SK-N-SH (cell line): ENCODE results near the gene GRM7. TPM values are rescaled to one million over a fixed set of nuclear protein-coding genes. Genes with fewer than 3 reads are reported as not detected.

Experiments used
- CTCF ChIA-PET: fragments of 300-600, 350-600 bp; formaldehyde crosslinking; extraction: SDS; loops from one replicate; lab custom pipeline; 2021; lab: Yijun Ruan, JAX
- POLR2A ChIA-PET: fragments of 350-600 bp; sonication (Branson Sonifier 250); formaldehyde crosslinking; extraction: SDS; loops from one replicate; lab custom pipeline; 2020; ENCODE audit warnings: antibody characterized with exemption, inconsistent platforms; lab: Yijun Ruan, JAX
- DNase-seq: peaks from one replicate; pipeline ENCODE4 v3.0.0; 2012
- H2AFZ ChIP-seq: fragments of 200-600 bp; sonication (generic); 2 replicates; pipeline ENCODE4 v1.8.1; 2016; ENCODE audit warnings: antibody characterized with exemption, mild to moderate bottlenecking, low read depth
- H3F3A ChIP-seq: fragments of 200-600 bp; sonication (generic); replicated peaks from 2 replicates; pipeline ENCODE3; 2016; ENCODE audit warnings: antibody characterized with exemption, mild to moderate bottlenecking; ENCODE audit not compliant: insufficient read depth
- H3K27ac ChIP-seq, 2 experiments: fragments of 200-500 bp in 1 of 2; fragments of 200-600 bp in 1 of 2; sonication (Bioruptor generic) in 1 of 2; sonication (generic), shearing (Covaris generic) in 1 of 2; 2 replicates each; pipeline versions ENCODE4 v1.5.1 to v1.6.1; 2014 to 2016; ENCODE audit warnings: low read depth in 2 of 2, inconsistent platforms in 1 of 2, low read length in 1 of 2, mild to moderate bottlenecking in 1 of 2, mixed read lengths in 1 of 2
- H3K27me3 ChIP-seq: fragments of 200-600 bp; sonication (generic), shearing (Covaris generic); 2 replicates; pipeline ENCODE4 v1.6.1; 2016; ENCODE audit warnings: mixed run types; ENCODE audit not compliant: insufficient read depth
- H3K36me3 ChIP-seq, 2 experiments: fragments of 200-500 bp in 1 of 2; fragments of 200-600 bp in 1 of 2; sonication (Bioruptor generic) in 1 of 2; sonication (generic) in 1 of 2; replicated peaks in 1 of 2; 2 replicates each; pipeline versions ENCODE3 to v1.5.1; 2014 to 2016; ENCODE audit warnings: low read length in 1 of 2, mild to moderate bottlenecking in 1 of 2; ENCODE audit not compliant: insufficient read depth in 2 of 2, control insufficient read depth in 1 of 2
- H3K4me1 ChIP-seq, 2 experiments: fragments of 200-500 bp in 1 of 2; fragments of 200-600 bp in 1 of 2; sonication (Bioruptor generic) in 1 of 2; sonication (generic), shearing (Covaris generic) in 1 of 2; 2 replicates each; pipeline versions ENCODE4 v1.5.1 to v1.6.1; 2014 to 2016; ENCODE audit warnings: low read depth in 1 of 2, low read length in 1 of 2, mixed run types in 1 of 2; ENCODE audit not compliant: insufficient read depth in 2 of 2, control insufficient read depth in 1 of 2
- H3K4me2 ChIP-seq: fragments of 200-600 bp; sonication (generic), shearing (Covaris generic); 2 replicates; pipeline ENCODE4 v1.6.1; 2017; ENCODE audit warnings: mixed run types
- H3K4me3 ChIP-seq, 2 experiments: fragments of 200-500 bp in 1 of 2; fragments of 200-600 bp in 1 of 2; sonication (Bioruptor generic) in 1 of 2; sonication (generic), shearing (Covaris generic) in 1 of 2; 2 replicates each; pipeline versions ENCODE4 v1.5.1 to v1.8.1; 2014 to 2016; ENCODE audit warnings: low read depth in 2 of 2, inconsistent platforms in 1 of 2, low read length in 1 of 2, mild to moderate bottlenecking in 1 of 2, mixed read lengths in 1 of 2, moderate library complexity in 1 of 2
- H3K79me2 ChIP-seq: fragments of 200-600 bp; sonication (generic); 2 replicates; pipeline ENCODE4 v1.8.1; 2017; ENCODE audit warnings: mild to moderate bottlenecking; ENCODE audit not compliant: insufficient read depth
- H3K9ac ChIP-seq: fragments of 200-600 bp; sonication (generic); 2 replicates; pipeline ENCODE4 v1.6.1; 2017; ENCODE audit warnings: mixed run types
- H3K9me2 ChIP-seq: fragments of 200-600 bp; sonication (generic); 2 replicates; pipeline ENCODE4 v1.6.1; 2017; ENCODE audit warnings: mixed run types
- H3K9me3 ChIP-seq: fragments of 200-600 bp; sonication (generic); 2 replicates; pipeline ENCODE4 v1.6.1; 2017; ENCODE audit warnings: mixed run types, mild to moderate bottlenecking, moderate library complexity
- H4K20me1 ChIP-seq: fragments of 200-600 bp; sonication (generic); 2 replicates; pipeline ENCODE4 v1.6.1; 2017; ENCODE audit warnings: mild to moderate bottlenecking, mixed run types; ENCODE audit not compliant: insufficient read depth
- CHD2 ChIP-seq: fragments of 150-350 bp; IDR thresholded peaks from 2 replicates; pipeline ENCODE4 v1.6.1; 2018; ENCODE audit warnings: low read length; ENCODE audit not compliant: partially characterized antibody
- ELF1 ChIP-seq: IDR thresholded peaks from 2 replicates; pipeline ENCODE4 v1.4.0; 2012
- EP300 ChIP-seq, 2 experiments: IDR thresholded peaks; 2 replicates each; pipeline versions ENCODE4 v1.4.0 to v1.6.1; 2012; ENCODE audit warnings: borderline replicate concordance in 1 of 2, low read depth in 1 of 2, low read length in 1 of 2
- EZH2phosphoT487 ChIP-seq: fragments of 200-600 bp; sonication (generic); IDR thresholded peaks from 2 replicates; pipeline ENCODE4 v1.6.1; 2017; ENCODE audit warnings: low read depth, mixed run types, mild to moderate bottlenecking, antibody characterized with exemption, moderate library complexity, borderline replicate concordance
- GATA2 ChIP-seq: sonication (generic); formaldehyde crosslinking; IDR thresholded peaks from 2 replicates; pipeline ENCODE4 v1.5.0; 2020; ENCODE audit warnings: mild to moderate bottlenecking, missing genetic modification reagents
- RAD21 ChIP-seq: IDR thresholded peaks from 2 replicates; pipeline ENCODE4 v1.6.1; 2012; ENCODE audit warnings: mild to moderate bottlenecking, low read length
- RCOR1 ChIP-seq: fragments of 150-350 bp; IDR thresholded peaks from 2 replicates; pipeline ENCODE4 v1.6.1; 2017; ENCODE audit warnings: antibody characterized with exemption, low read length
- TAF1 ChIP-seq: IDR thresholded peaks from 2 replicates; pipeline ENCODE4 v1.6.1; 2012; ENCODE audit warnings: low read depth, mild to moderate bottlenecking, low read length, moderate library complexity, borderline replicate concordance
- TCF12 ChIP-seq: IDR thresholded peaks from 2 replicates; pipeline ENCODE4 v1.4.0; 2012
- YY1 ChIP-seq: IDR thresholded peaks from 2 replicates; pipeline ENCODE4 v1.4.0; 2012; ENCODE audit warnings: low read depth, mild to moderate bottlenecking
- WGBS: methylation state at CpG from one replicate; pipeline ENCODE4 v1.1.6; 2017; ENCODE audit warnings: low lambda C conversion rate; 5-methylcytosine and 5-hydroxymethylcytosine counted together
- polyA plus RNA-seq, 3 experiments: library from polyadenylated mRNA; depleted of rRNA; stranded (reverse); fragments of >200 nt; gene quantifications; 2 replicates each; pipeline ENCODE4 v1.2.3, GENCODE V29; 2012
- TF ChIP-seq, protein P1 (sequence below): IDR thresholded peaks from 2 replicates; pipeline ENCODE4 v1.4.0; 2012; ENCODE audit warnings: low read depth
- TF ChIP-seq, protein P2 (sequence below): IDR thresholded peaks from 2 replicates; pipeline ENCODE4 v1.4.0; 2012; ENCODE audit warnings: low read depth, borderline replicate concordance
- TF ChIP-seq, protein P3 (sequence below): IDR thresholded peaks from 2 replicates; pipeline ENCODE4; 2012
- TF ChIP-seq, protein P4 (sequence below): fragments of 150-350 bp; IDR thresholded peaks from 2 replicates; pipeline ENCODE4 v1.6.1; 2016; ENCODE audit warnings: mild to moderate bottlenecking, low read depth, low read length
- TF ChIP-seq, protein P5 (sequence below): IDR thresholded peaks from 2 replicates; pipeline ENCODE4 v1.6.1; 2012; ENCODE audit warnings: mild to moderate bottlenecking, low read depth, low read length, moderate library complexity

The GRM7 gene
- polyA plus RNA-seq, 1 of the 3 experiments (the other 2 are of a cell fraction): 0.03 TPM

DNA sequence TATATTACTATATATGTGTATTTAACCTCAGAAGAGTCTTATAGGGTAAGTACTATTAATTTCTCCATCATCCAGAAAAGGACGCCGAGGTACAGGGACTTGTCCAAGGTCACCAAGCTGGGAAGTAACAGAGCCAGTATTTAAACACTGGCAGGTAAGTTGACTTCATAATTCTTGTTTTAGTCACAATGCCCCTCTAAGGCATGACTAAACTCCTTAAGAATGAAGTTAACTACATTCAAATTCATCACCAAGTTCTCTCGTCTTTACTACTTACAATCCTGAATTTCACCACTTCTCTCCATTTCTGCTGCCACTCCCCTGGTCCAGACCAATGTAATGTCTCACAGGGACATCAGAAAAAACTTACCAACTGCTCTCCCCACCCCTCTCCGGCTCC is 312.1 kb downstream of the GRM7 start:
- CTCF ChIA-PET: no interaction called here
- Histone ChIP-seq H3K4me1 (no peaks in the 10 kb centered on the region), H3K79me2 (no peaks in the 10 kb centered on the region), H2AFZ (no peak overlapping the region), H3K27me3 (no peaks in the 10 kb centered on the region), H3K4me3 (no peak overlapping the region), H3K9me3 (no peaks in the 10 kb centered on the region), H3K9me2 (no peaks in the 10 kb centered on the region), H3F3A (no peaks in the 10 kb centered on the region), H3K27ac (no peak overlapping the region), H3K9ac (no peak overlapping the region)
- 35% methylated on average over 4 of the region's 4 CpGs for WGBS
- no peak for DNase-seq
- TF ChIP-seq CHD2 (no peak), GATA2 (no peak), RAD21 (no peak), YY1 (no peak), RCOR1 (no peak), TAF1 (no peak), ELF1 (no peak), TCF12 (no peak), EP300 (IDR thresholded peaks at IDR 0.05; ENCODE audit: borderline replicate concordance in 1 of 2, low read depth in 1 of 2, low read length in 1 of 2) (no peak), EZH2phosphoT487 (no peak)
- TF ChIP-seq, protein P1, sequence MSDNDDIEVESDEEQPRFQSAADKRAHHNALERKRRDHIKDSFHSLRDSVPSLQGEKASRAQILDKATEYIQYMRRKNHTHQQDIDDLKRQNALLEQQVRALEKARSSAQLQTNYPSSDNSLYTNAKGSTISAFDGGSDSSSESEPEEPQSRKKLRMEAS: no peak
- TF ChIP-seq, protein P2, sequence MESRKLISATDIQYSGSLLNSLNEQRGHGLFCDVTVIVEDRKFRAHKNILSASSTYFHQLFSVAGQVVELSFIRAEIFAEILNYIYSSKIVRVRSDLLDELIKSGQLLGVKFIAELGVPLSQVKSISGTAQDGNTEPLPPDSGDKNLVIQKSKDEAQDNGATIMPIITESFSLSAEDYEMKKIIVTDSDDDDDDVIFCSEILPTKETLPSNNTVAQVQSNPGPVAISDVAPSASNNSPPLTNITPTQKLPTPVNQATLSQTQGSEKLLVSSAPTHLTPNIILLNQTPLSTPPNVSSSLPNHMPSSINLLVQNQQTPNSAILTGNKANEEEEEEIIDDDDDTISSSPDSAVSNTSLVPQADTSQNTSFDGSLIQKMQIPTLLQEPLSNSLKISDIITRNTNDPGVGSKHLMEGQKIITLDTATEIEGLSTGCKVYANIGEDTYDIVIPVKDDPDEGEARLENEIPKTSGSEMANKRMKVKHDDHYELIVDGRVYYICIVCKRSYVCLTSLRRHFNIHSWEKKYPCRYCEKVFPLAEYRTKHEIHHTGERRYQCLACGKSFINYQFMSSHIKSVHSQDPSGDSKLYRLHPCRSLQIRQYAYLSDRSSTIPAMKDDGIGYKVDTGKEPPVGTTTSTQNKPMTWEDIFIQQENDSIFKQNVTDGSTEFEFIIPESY: no peak
- TF ChIP-seq, protein P3, sequence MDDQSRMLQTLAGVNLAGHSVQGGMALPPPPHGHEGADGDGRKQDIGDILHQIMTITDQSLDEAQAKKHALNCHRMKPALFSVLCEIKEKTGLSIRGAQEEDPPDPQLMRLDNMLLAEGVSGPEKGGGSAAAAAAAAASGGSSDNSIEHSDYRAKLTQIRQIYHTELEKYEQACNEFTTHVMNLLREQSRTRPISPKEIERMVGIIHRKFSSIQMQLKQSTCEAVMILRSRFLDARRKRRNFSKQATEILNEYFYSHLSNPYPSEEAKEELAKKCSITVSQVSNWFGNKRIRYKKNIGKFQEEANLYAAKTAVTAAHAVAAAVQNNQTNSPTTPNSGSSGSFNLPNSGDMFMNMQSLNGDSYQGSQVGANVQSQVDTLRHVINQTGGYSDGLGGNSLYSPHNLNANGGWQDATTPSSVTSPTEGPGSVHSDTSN: no peak
- TF ChIP-seq, protein P4, sequence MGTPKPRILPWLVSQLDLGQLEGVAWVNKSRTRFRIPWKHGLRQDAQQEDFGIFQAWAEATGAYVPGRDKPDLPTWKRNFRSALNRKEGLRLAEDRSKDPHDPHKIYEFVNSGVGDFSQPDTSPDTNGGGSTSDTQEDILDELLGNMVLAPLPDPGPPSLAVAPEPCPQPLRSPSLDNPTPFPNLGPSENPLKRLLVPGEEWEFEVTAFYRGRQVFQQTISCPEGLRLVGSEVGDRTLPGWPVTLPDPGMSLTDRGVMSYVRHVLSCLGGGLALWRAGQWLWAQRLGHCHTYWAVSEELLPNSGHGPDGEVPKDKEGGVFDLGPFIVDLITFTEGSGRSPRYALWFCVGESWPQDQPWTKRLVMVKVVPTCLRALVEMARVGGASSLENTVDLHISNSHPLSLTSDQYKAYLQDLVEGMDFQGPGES: no peak
- TF ChIP-seq, protein P5, sequence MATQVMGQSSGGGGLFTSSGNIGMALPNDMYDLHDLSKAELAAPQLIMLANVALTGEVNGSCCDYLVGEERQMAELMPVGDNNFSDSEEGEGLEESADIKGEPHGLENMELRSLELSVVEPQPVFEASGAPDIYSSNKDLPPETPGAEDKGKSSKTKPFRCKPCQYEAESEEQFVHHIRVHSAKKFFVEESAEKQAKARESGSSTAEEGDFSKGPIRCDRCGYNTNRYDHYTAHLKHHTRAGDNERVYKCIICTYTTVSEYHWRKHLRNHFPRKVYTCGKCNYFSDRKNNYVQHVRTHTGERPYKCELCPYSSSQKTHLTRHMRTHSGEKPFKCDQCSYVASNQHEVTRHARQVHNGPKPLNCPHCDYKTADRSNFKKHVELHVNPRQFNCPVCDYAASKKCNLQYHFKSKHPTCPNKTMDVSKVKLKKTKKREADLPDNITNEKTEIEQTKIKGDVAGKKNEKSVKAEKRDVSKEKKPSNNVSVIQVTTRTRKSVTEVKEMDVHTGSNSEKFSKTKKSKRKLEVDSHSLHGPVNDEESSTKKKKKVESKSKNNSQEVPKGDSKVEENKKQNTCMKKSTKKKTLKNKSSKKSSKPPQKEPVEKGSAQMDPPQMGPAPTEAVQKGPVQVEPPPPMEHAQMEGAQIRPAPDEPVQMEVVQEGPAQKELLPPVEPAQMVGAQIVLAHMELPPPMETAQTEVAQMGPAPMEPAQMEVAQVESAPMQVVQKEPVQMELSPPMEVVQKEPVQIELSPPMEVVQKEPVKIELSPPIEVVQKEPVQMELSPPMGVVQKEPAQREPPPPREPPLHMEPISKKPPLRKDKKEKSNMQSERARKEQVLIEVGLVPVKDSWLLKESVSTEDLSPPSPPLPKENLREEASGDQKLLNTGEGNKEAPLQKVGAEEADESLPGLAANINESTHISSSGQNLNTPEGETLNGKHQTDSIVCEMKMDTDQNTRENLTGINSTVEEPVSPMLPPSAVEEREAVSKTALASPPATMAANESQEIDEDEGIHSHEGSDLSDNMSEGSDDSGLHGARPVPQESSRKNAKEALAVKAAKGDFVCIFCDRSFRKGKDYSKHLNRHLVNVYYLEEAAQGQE: no peak
- TF ChIP-seq, all 33 proteins: peak for 0
- Histone ChIP-seq H3K36me3 (no peaks in the 10 kb centered on the region), H3K4me2 (no peak overlapping the region), H4K20me1 (no peaks in the 10 kb centered on the region)
- POLR2A ChIA-PET: no interaction called here
